Gastrocnemius medialis (tissue), 4 donors: ENCODE results near the gene SLC66A1. TPM values are rescaled to one million over a fixed set of nuclear protein-coding genes. Genes with fewer than 3 reads are reported as not detected.

ENCODE experiments used
- ATAC-seq, 2 donors: fragments of 150-250 bp; one replicate each; pipeline ENCODE4 v1.9.1; 2016
- DNase-seq, 2 donors: peaks; one replicate each; pipeline ENCODE4 v3.0.0-alpha.2; 2019
- H3K27ac ChIP-seq, 4 donors: fragments of 200-600 bp; sonication (generic); 1 replicate in 1 of 4; 2 replicates in 3 of 4; pipeline ENCODE4 v1.5.1; 2016 to 2018; ENCODE audit warnings: mild to moderate bottlenecking in 2 of 4, moderate library complexity in 1 of 4
- H3K27me3 ChIP-seq, 3 donors: fragments of 200-600 bp; sonication (generic) in 2 of 3; 1 replicate in 1 of 3; 2 replicates in 2 of 3; pipeline versions ENCODE4 v1.5.1 to v1.6.0; 2016 to 2019; ENCODE audit warnings: mild to moderate bottlenecking in 1 of 3, moderate library complexity in 1 of 3
- H3K36me3 ChIP-seq, 2 donors: fragments of 200-600 bp; sonication (generic) in 1 of 2; one replicate each; pipeline ENCODE4 v1.5.1; 2017 to 2018
- H3K4me1 ChIP-seq, 2 donors: fragments of 200-600 bp; sonication (generic) in 1 of 2; one replicate each; pipeline ENCODE4 v1.5.1; 2016 to 2017; ENCODE audit warnings: mild to moderate bottlenecking in 2 of 2
- H3K4me3 ChIP-seq, 4 donors: fragments of 200-600 bp; sonication (generic) in 3 of 4; 1 replicate in 1 of 4; 2 replicates in 3 of 4; pipeline ENCODE4 v1.5.1; 2016 to 2019; ENCODE audit warnings: mild to moderate bottlenecking in 2 of 4
- H3K9me3 ChIP-seq, 3 donors: fragments of 200-600 bp; sonication (generic) in 2 of 3; 1 replicate in 1 of 3; 2 replicates in 2 of 3; pipeline ENCODE4 v1.5.1; 2016 to 2019
- CTCF ChIP-seq, 5 experiments: fragments of 450-650 bp in 3 of 5; fragments of 200-600 bp in 2 of 5; sonication (generic) in 2 of 5; IDR thresholded peaks in 4 of 5; conservative IDR thresholded peaks in 1 of 5; 1 replicate in 4 of 5; 2 replicates in 1 of 5; pipeline ENCODE4 v1.5.1; 2016 to 2019; ENCODE audit warnings: antibody characterized with exemption in 5 of 5, mild to moderate bottlenecking in 3 of 5, moderate library complexity in 3 of 5
- POLR2A ChIP-seq, 2 donors: fragments of 450-650 bp; IDR thresholded peaks; one replicate each; pipeline ENCODE4 v1.6.1; 2017; ENCODE audit warnings: antibody characterized with exemption in 2 of 2, mild to moderate bottlenecking in 2 of 2, moderate library complexity in 2 of 2
- in situ Hi-C, 4 donors: fragments of 200-750 bp; cut with MboI; loops; one replicate each; pipeline versions ENCODE4 v1.15.0 to v1.8.0; 2017; ENCODE audit warnings: low sequenced_read_pairs in 4 of 4
- intact Hi-C: fragments of 100-400 bp; cut with DNase I; formaldehyde crosslinking; loops from one replicate; pipeline ENCODE4 v1.15.1; 2023; ENCODE audit warnings: low total_unique reads
- total RNA-seq, 4 donors: library from RNA; depleted of rRNA; stranded (reverse); fragments of >200 nt; gene quantifications; one replicate each; pipeline versions ENCODE4 v1.1.0 to v1.2.3, GENCODE V29; 2016

SLC66A1 gene
- total RNA-seq, 4 donors from 2014 or later: 13.9 to 30.0 (median 19.3) TPM

GRCh38 chr1:19365721-19366120 is 53.6 kb downstream of the SLC66A1 start:
- H3K4me1 ChIP-seq: peaks cover 26 to 35% of the 10 kb centered on the region in 2 donors
- H3K27ac ChIP-seq: no peak overlapping the region
- no peak for DNase-seq
- in situ Hi-C loops (no loop called here), intact Hi-C loops (no loop called here)
- no peaks in the 10 kb centered on the region for H3K36me3 ChIP-seq
- no peaks in the 10 kb centered on the region for H3K9me3 ChIP-seq
- H3K4me3 ChIP-seq: no peak overlapping the region
- ATAC-seq: no peak
- H3K27me3 ChIP-seq: no peaks in the 10 kb centered on the region
- no peak for TF ChIP-seq CTCF (IDR thresholded peaks at IDR 0.05 in 4 of 5, conservative IDR thresholded peaks at IDR 0.05 in 1 of 5)
- no peak for TF ChIP-seq POLR2A (IDR thresholded peaks at IDR 0.05)

- ATAC-seq (no peak), DNase-seq (no peak)
- TF ChIP-seq CTCF (IDR thresholded peaks at IDR 0.05 in 4 of 5, conservative IDR thresholded peaks at IDR 0.05 in 1 of 5) (no peak), POLR2A (IDR thresholded peaks at IDR 0.05) (no peak)
- Histone ChIP-seq H3K4me1 (peaks cover 19 to 24% of the 10 kb centered on the region in 2 donors), H3K27ac (no peak overlapping the region), H3K4me3 (no peak overlapping the region), H3K36me3 (no peaks in the 10 kb centered on the region), H3K27me3 (no peaks in the 10 kb centered on the region), H3K9me3 (no peaks in the 10 kb centered on the region)
- intact Hi-C loops: no loop called here
- in situ Hi-C loops: no loop called here
These were observed 54.7 kb downstream of the SLC66A1 start for GRCh38 chr1:19366599-19367536.

- no peaks in the 10 kb centered on the region for H3K36me3 ChIP-seq
- H3K9me3 ChIP-seq: no peaks in the 10 kb centered on the region
- H3K4me3 ChIP-seq: no peak overlapping the region
- peaks cover 19 to 24% of the 10 kb centered on the region in 2 donors for H3K4me1 ChIP-seq
- ATAC-seq (no peak), DNase-seq (no peak)
- intact Hi-C loops: no loop called here
- H3K27me3 ChIP-seq: no peaks in the 10 kb centered on the region
- TF ChIP-seq CTCF (IDR thresholded peaks at IDR 0.05 in 4 of 5, conservative IDR thresholded peaks at IDR 0.05 in 1 of 5) (no peak), POLR2A (IDR thresholded peaks at IDR 0.05) (no peak)
- in situ Hi-C loops: no loop called here
- H3K27ac ChIP-seq: no peak overlapping the region
These were observed 55.5 kb downstream of the SLC66A1 start for GRCh38 chr1:19367584-19368041.

- TF ChIP-seq POLR2A (IDR thresholded peaks at IDR 0.05): no peak
- in situ Hi-C loops: no loop called here
These were observed 55.9 kb downstream of the SLC66A1 start for GRCh38 chr1:19368050-19368449.

GRCh38 chr1:19368964-19369363 is 56.8 kb downstream of the SLC66A1 start:
- no peak overlapping the region for H3K27ac ChIP-seq
- peaks cover 13 to 18% of the 10 kb centered on the region in 2 donors for H3K4me1 ChIP-seq
- ATAC-seq: no peak

More at GRCh38 chr1:19368050-19368449, 55.9 kb downstream of the SLC66A1 start:
- ATAC-seq (no peak), DNase-seq (no peak)
- intact Hi-C loops: no loop called here
- no peaks in the 10 kb centered on the region for H3K27me3 ChIP-seq
- H3K4me3 ChIP-seq: no peak overlapping the region
- H3K4me1 ChIP-seq: peaks cover 19 to 24% of the 10 kb centered on the region in 2 donors
- no peak overlapping the region for H3K27ac ChIP-seq
- no peaks in the 10 kb centered on the region for H3K9me3 ChIP-seq
- no peaks in the 10 kb centered on the region for H3K36me3 ChIP-seq

More at GRCh38 chr1:19368964-19369363, 56.8 kb downstream of the SLC66A1 start:
- no peaks in the 10 kb centered on the region for H3K27me3 ChIP-seq
- in situ Hi-C loops (no loop called here), intact Hi-C loops (no loop called here)
- H3K9me3 ChIP-seq: no peaks in the 10 kb centered on the region
- DNase-seq: no peak
- H3K36me3 ChIP-seq: no peaks in the 10 kb centered on the region
- H3K4me3 ChIP-seq: no peak overlapping the region
- TF ChIP-seq POLR2A (IDR thresholded peaks at IDR 0.05) (no peak), CTCF (IDR thresholded peaks at IDR 0.05 in 4 of 5, conservative IDR thresholded peaks at IDR 0.05 in 1 of 5) (no peak)
